HepG2 (cell line): ENCODE data around the gene METTL1. TPM values are rescaled to one million over a fixed set of nuclear protein-coding genes. Genes with fewer than 3 reads are reported as not detected.

Experiments
- KIAA2018 ChIP-seq: sonication (generic); formaldehyde crosslinking; IDR thresholded peaks from 2 replicates; pipeline ENCODE4 v1.5.0; 2020; ENCODE audit warnings: mild to moderate bottlenecking, missing genetic modification reagents, borderline replicate concordance
- KLF12 ChIP-seq: sonication (generic); formaldehyde crosslinking; IDR thresholded peaks from 2 replicates; pipeline ENCODE4 v1.4.0; 2020; ENCODE audit warnings: missing genetic modification reagents, borderline replicate concordance
- LBX2 ChIP-seq: sonication (generic); formaldehyde crosslinking; IDR thresholded peaks from 2 replicates; pipeline ENCODE4 v1.5.0; 2020; ENCODE audit warnings: missing genetic modification reagents, mild to moderate bottlenecking, borderline replicate concordance
- MATR3 ChIP-seq: sonication (generic); formaldehyde crosslinking; IDR thresholded peaks from 2 replicates; pipeline ENCODE4 v1.4.0; 2020; ENCODE audit warnings: missing genetic modification reagents
- NFYB ChIP-seq: sonication (generic); formaldehyde crosslinking; IDR thresholded peaks from 2 replicates; pipeline ENCODE4 v1.4.0; 2020; ENCODE audit warnings: missing genetic modification reagents
- PCBP1 ChIP-seq: fragments of 200-400 bp; formaldehyde crosslinking; IDR thresholded peaks from 2 replicates; pipeline ENCODE4 v1.6.1; 2017; ENCODE audit warnings: mild to moderate bottlenecking, low read depth, low read length, borderline replicate concordance
- REXO4 ChIP-seq: sonication (generic); formaldehyde crosslinking; IDR thresholded peaks from 2 replicates; pipeline ENCODE4 v1.8.0; 2022; ENCODE audit warnings: missing genetic modification reagents, mild to moderate bottlenecking, borderline replicate concordance
- RXRA ChIP-seq: sonication (generic); formaldehyde crosslinking; IDR thresholded peaks from 2 replicates; pipeline ENCODE4 v1.5.1; 2020; ENCODE audit warnings: missing genetic modification reagents
- SPEN ChIP-seq: sonication (generic); formaldehyde crosslinking; IDR thresholded peaks from 2 replicates; pipeline ENCODE4 v1.5.1; 2020; ENCODE audit warnings: low read depth, mild to moderate bottlenecking, missing genetic modification reagents
- ZBTB43 ChIP-seq: sonication (generic); formaldehyde crosslinking; conservative IDR thresholded peaks from 2 replicates; pipeline ENCODE4 v1.4.0; 2020; ENCODE audit warnings: missing genetic modification reagents
- ZFP36 ChIP-seq: fragments of 150-350 bp; IDR thresholded peaks from 2 replicates; pipeline ENCODE4 v1.6.1; 2018; ENCODE audit warnings: borderline replicate concordance, low read length, low read depth; ENCODE audit not compliant: partially characterized antibody
- ZKSCAN1 ChIP-seq: fragments of 150-350 bp; IDR thresholded peaks from 2 replicates; pipeline ENCODE4 v1.6.1; 2014; ENCODE audit warnings: low read length
- ZNF121 ChIP-seq: sonication (generic); formaldehyde crosslinking; IDR thresholded peaks from 2 replicates; pipeline ENCODE4 v1.5.0; 2020; ENCODE audit warnings: mild to moderate bottlenecking, missing genetic modification reagents
- ZNF292 ChIP-seq: sonication (generic); formaldehyde crosslinking; IDR thresholded peaks from 2 replicates; pipeline ENCODE4 v1.8.1; 2022; ENCODE audit warnings: mild to moderate bottlenecking, low read depth, missing genetic modification reagents, borderline replicate concordance
- ZNF597 ChIP-seq: sonication (generic); formaldehyde crosslinking; IDR thresholded peaks from 2 replicates; pipeline ENCODE4 v1.5.0; 2020; ENCODE audit warnings: missing genetic modification reagents
- ZNF878 ChIP-seq: sonication (generic); formaldehyde crosslinking; IDR thresholded peaks from 2 replicates; pipeline ENCODE4 v1.8.1; 2023; ENCODE audit warnings: mild to moderate bottlenecking, missing genetic modification reagents, moderate library complexity
- ZNF879 ChIP-seq: sonication (generic); formaldehyde crosslinking; IDR thresholded peaks from 2 replicates; pipeline ENCODE4 v1.8.1; 2023; ENCODE audit warnings: missing genetic modification reagents
- ZNF883 ChIP-seq: sonication (generic); formaldehyde crosslinking; IDR thresholded peaks from 2 replicates; pipeline ENCODE4 v1.5.1; 2020; ENCODE audit warnings: mild to moderate bottlenecking, missing genetic modification reagents; ENCODE audit errors: not compliant biosample characterization
- polyA plus RNA-seq, 8 experiments: library from polyadenylated mRNA; depleted of rRNA in 3 of 8; stranded (reverse) in 7 of 8; unstranded in 1 of 8; fragments of >200 nt; fragmentation: Illumina TruSeq in 4 of 8; extraction: Trizol in 4 of 8; gene quantifications; 2 replicates each; pipeline versions ENCODE4 v1.2.1 to v1.2.3, GENCODE V29; 2011 to 2016; ENCODE audit warnings: low read depth in 4 of 8, missing spikeins in 1 of 8, mixed read lengths in 1 of 8; ENCODE audit not compliant: insufficient read depth in 1 of 8
- total RNA-seq, 5 experiments: library from RNA; depleted of rRNA; stranded (reverse); fragments of >200 nt; fragmentation: Illumina TruSeq; extraction: Trizol; gene quantifications; 2 replicates each; pipeline ENCODE4 v1.2.3, GENCODE V29; 2016; ENCODE audit warnings: low read depth in 1 of 5

Gene METTL1
- total and polyA plus RNA-seq, 2 of the 13 experiments (the other 11 are each of a cell fraction or from before 2014, with no cell fraction given): 34.7 to 36.9 TPM

- TF ChIP-seq KIAA2018 (CRISPR knock-in tag) (no peak), ZBTB43 (peak; percentile 56; the same call in 1 of the 2 replicates), ZNF883 (CRISPR knock-in tag) (peak; percentile 51), ZKSCAN1 (no peak), ZNF597 (CRISPR knock-in tag) (no peak), ZFP36 (no peak), NFYB (no peak), ZNF878 (no peak), PCBP1 (peak; percentile 83; the same call in 1 of the 2 replicates), MATR3 (CRISPR knock-in tag) (no peak), SPEN (CRISPR knock-in tag) (peak; percentile 98), REXO4 (CRISPR knock-in tag) (0 out of 2 replicates have a peak, but pooled peaks have one; percentile 23), ZNF121 (0 out of 2 replicates have a peak, but pooled peaks have one; percentile 57), LBX2 (CRISPR knock-in tag) (no peak), ZNF879 (CRISPR knock-in tag) (no peak), KLF12 (no peak), ZNF292 (CRISPR knock-in tag) (0 out of 2 replicates have a peak, but pooled peaks have one; percentile 21), RXRA (CRISPR knock-in tag) (peak; percentile 69)
Measured at GRCh38 chr12:57782608-57783465, 10.9 kb upstream of the METTL1 start, which contains the start of gene TSFM (continued).
